Neural progenitor cell (in vitro differentiated cells): ENCODE results near the gene PYCARD. TPM values are rescaled to one million over a fixed set of nuclear protein-coding genes. Genes with fewer than 3 reads are reported as not detected.

Source experiments
- DNase-seq: peaks from one replicate; pipeline ENCODE4 v3.0.0-alpha.2; 2016; ENCODE audit warnings: low spot score
- H2AFZ ChIP-seq: fragments of 200-600 bp; sonication (generic); replicated peaks from 2 replicates; pipeline ENCODE4 v1.6.1; 2016; ENCODE audit warnings: antibody characterized with exemption
- H3F3A ChIP-seq: fragments of 200-600 bp; sonication (generic); 2 replicates; pipeline ENCODE4 v1.6.1; 2016; ENCODE audit warnings: antibody characterized with exemption, low read depth
- H3K27ac ChIP-seq: fragments of 200-600 bp; sonication (generic); 2 replicates; pipeline ENCODE4 v1.5.1; 2016; ENCODE audit warnings: mild to moderate bottlenecking
- H3K27me3 ChIP-seq: fragments of 200-600 bp; sonication (generic); 2 replicates; pipeline ENCODE4 v1.6.1; 2016; ENCODE audit warnings: mild to moderate bottlenecking, moderate library complexity
- H3K36me3 ChIP-seq: fragments of 200-600 bp; sonication (generic); 2 replicates; pipeline ENCODE4 v1.5.1; 2016
- H3K4me1 ChIP-seq: fragments of 200-600 bp; sonication (generic); 2 replicates; pipeline ENCODE4 v1.6.1; 2016; ENCODE audit warnings: mixed run types
- H3K4me2 ChIP-seq: fragments of 200-600 bp; sonication (generic); 2 replicates; pipeline ENCODE4 v1.6.1; 2016
- H3K4me3 ChIP-seq: fragments of 200-600 bp; sonication (generic); 2 replicates; pipeline ENCODE4 v1.5.1; 2016
- H3K79me2 ChIP-seq: fragments of 200-600 bp; sonication (generic); 2 replicates; pipeline ENCODE4 v1.6.1; 2016; ENCODE audit warnings: low read depth
- H3K9ac ChIP-seq: fragments of 200-600 bp; sonication (generic); 2 replicates; pipeline ENCODE4 v1.6.1; 2016
- H3K9me3 ChIP-seq: fragments of 200-600 bp; sonication (generic); 2 replicates; pipeline ENCODE4 v1.5.1; 2016; ENCODE audit warnings: low read depth
- H4K20me1 ChIP-seq: fragments of 200-600 bp; sonication (generic); 2 replicates; pipeline ENCODE4 v1.6.1; 2016; ENCODE audit warnings: low read depth
- H3K27ac Mint-ChIP-seq: 3 replicates; pipeline ENCODE4 v1.8.0; 2021; ENCODE audit warnings: mixed read lengths
- H3K27me3 Mint-ChIP-seq: 2 replicates; pipeline ENCODE4 v1.8.0; 2022; ENCODE audit warnings: low read depth, mild to moderate bottlenecking, inconsistent platforms, moderate library complexity, mixed read lengths; ENCODE audit not compliant: insufficient read depth
- H3K36me3 Mint-ChIP-seq: 3 replicates; pipeline ENCODE4 v1.8.0; 2021; ENCODE audit warnings: mixed read lengths
- H3K4me1 Mint-ChIP-seq: 3 replicates; pipeline ENCODE4 v1.8.0; 2021; ENCODE audit warnings: mixed read lengths
- H3K4me3 Mint-ChIP-seq: 3 replicates; pipeline ENCODE4 v1.8.0; 2021; ENCODE audit warnings: mild to moderate bottlenecking, moderate library complexity, mixed read lengths
- H3K9me3 Mint-ChIP-seq: 3 replicates; pipeline ENCODE4 v1.8.0; 2020; ENCODE audit warnings: mixed read lengths
- EZH2 ChIP-seq: fragments of 200-600 bp; sonication (generic); IDR thresholded peaks from 2 replicates; pipeline ENCODE4 v1.6.1; 2017; ENCODE audit warnings: antibody characterized with exemption, mild to moderate bottlenecking, moderate library complexity
- EZH2phosphoT487 ChIP-seq: fragments of 200-600 bp; sonication (generic); IDR thresholded peaks from 2 replicates; pipeline ENCODE4 v1.6.1; 2017; ENCODE audit warnings: antibody characterized with exemption
- total RNA-seq: library from RNA; depleted of rRNA; stranded (reverse); fragments of >200 nt; gene quantifications from 2 replicates; pipeline ENCODE4 v1.2.3, GENCODE V29; 2015; ENCODE audit warnings: low replicate concordance
- TF ChIP-seq, protein P1 (sequence below): fragments of 200-600 bp; sonication (generic); IDR thresholded peaks from 2 replicates; pipeline ENCODE4 v1.5.1; 2017; ENCODE audit warnings: antibody characterized with exemption, mild to moderate bottlenecking

PYCARD gene
- total RNA-seq, 1 donor from 2014 or later: not detected

DNA sequence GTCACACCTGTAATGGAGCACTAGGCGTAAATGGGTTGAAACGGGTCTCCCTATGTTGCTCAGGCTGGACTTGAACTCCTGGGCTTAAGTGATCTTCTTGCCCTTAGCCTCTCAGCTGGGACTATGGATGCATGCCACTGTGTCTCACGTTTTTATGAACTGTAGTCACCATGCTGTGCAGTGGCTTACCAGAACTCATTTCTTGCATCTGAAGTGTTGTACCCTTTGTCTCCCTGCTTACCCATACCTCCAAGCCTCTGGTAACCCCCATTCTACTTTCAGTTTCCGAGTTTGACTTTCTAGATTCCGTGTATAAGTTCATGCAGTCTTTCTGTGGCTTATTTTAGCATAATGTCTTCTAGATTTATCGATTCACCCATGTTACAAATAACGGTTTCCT lies 7.7 kb downstream of the PYCARD start:
- H3K9me3 Mint-ChIP-seq: no peaks in the 10 kb centered on the region
- H3K36me3 Mint-ChIP-seq: peaks cover 56% of the 10 kb centered on the region
- Histone ChIP-seq H3K27me3 (no peaks in the 10 kb centered on the region), H3K4me1 (no peaks in the 10 kb centered on the region), H3K9me3 (no peaks in the 10 kb centered on the region), H3K79me2 (peaks cover 28% of the 10 kb centered on the region), H2AFZ (no peak overlapping the region), H3F3A (peaks cover 94% of the 10 kb centered on the region), H3K27ac (no peak overlapping the region), H3K4me3 (no peak overlapping the region), H3K36me3 (peaks cover 9% of the 10 kb centered on the region), H3K4me2 (no peak overlapping the region), H4K20me1 (peaks cover 95% of the 10 kb centered on the region), H3K9ac (no peak overlapping the region)
- H3K4me3 Mint-ChIP-seq: no peak overlapping the region
- H3K4me1 Mint-ChIP-seq: no peaks in the 10 kb centered on the region
- peaks cover 15% of the 10 kb centered on the region for H3K27me3 Mint-ChIP-seq
- no peak for DNase-seq
- no peak overlapping the region for H3K27ac Mint-ChIP-seq
- TF ChIP-seq, protein P1, sequence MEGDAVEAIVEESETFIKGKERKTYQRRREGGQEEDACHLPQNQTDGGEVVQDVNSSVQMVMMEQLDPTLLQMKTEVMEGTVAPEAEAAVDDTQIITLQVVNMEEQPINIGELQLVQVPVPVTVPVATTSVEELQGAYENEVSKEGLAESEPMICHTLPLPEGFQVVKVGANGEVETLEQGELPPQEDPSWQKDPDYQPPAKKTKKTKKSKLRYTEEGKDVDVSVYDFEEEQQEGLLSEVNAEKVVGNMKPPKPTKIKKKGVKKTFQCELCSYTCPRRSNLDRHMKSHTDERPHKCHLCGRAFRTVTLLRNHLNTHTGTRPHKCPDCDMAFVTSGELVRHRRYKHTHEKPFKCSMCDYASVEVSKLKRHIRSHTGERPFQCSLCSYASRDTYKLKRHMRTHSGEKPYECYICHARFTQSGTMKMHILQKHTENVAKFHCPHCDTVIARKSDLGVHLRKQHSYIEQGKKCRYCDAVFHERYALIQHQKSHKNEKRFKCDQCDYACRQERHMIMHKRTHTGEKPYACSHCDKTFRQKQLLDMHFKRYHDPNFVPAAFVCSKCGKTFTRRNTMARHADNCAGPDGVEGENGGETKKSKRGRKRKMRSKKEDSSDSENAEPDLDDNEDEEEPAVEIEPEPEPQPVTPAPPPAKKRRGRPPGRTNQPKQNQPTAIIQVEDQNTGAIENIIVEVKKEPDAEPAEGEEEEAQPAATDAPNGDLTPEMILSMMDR: no peak
- TF ChIP-seq EZH2: no peak
- no peak for TF ChIP-seq EZH2phosphoT487

DNA sequence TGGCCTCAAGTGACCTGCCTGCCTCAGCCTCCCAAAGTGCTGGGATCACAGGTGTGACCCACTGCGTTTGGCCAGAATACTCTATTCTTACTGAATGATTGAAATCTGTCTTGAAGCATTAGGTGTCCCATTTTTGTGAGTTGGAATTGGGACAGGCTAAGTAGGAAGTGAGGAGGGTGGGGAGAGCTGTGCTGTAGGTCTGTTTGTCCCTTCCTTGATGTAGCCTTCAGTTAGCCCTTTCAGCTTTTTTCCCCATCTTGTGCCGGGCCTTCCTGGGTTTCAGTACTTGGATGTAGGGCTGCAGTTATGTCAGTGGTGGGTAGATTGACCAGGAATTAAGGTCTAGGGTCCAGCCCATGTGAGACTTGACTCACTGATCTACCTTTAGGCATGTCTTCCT lies 8.7 kb downstream of the PYCARD start:
- Histone ChIP-seq H3K79me2 (peaks cover 38% of the 10 kb centered on the region), H3K4me1 (no peaks in the 10 kb centered on the region), H3F3A (peaks cover 94% of the 10 kb centered on the region), H3K9me3 (no peaks in the 10 kb centered on the region), H4K20me1 (peaks cover 95% of the 10 kb centered on the region), H3K9ac (no peak overlapping the region), H3K27ac (no peak overlapping the region), H2AFZ (no peak overlapping the region), H3K4me2 (no peak overlapping the region), H3K27me3 (no peaks in the 10 kb centered on the region), H3K36me3 (peaks cover 19% of the 10 kb centered on the region), H3K4me3 (no peak overlapping the region)
- Mint-ChIP-seq H3K4me3 (no peak overlapping the region), H3K9me3 (no peaks in the 10 kb centered on the region), H3K36me3 (peaks cover 57% of the 10 kb centered on the region), H3K27ac (peak overlapping the region; percentile 86), H3K4me1 (no peaks in the 10 kb centered on the region), H3K27me3 (peaks cover 15% of the 10 kb centered on the region)
- DNase-seq: no peak
- TF ChIP-seq, protein P1: no peak
- TF ChIP-seq EZH2 (no peak), EZH2phosphoT487 (no peak)

DNA sequence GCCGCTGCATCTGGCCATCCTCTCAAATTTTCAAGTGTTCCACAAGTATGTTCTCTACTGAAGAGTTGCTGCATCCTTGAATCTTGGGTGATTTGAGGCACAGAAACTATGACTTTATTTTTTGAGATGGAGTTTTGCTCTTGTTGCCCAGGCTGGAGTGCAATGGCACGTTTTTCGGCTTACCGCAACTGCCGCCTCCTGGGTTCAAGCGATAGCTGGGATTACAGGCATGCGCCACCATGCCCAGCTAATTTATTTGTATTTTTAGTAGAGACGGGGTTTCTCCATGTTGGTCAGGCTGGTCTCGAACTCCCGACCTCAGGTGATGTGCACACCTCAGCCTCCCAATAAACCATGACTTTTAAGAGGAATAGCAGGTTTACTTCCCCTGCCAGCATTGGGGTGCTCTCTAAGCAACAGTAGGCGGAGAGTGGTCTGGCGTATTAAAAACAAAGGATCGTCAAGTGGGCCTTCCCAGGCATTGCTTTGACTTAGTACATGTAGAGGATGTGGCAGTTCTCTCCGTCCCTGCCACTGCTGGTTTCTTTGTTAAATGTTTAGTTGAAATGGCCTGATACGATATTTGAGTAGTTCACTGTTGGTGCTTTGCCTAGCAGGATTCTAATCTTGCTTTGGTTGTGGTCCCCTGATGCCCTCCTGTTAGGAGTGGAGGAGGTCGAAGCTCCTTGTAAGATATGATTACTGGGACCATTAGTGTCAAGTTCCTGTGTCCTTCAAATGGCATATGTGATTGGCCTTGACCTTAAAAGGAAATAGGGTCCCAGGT lies 9.5 kb downstream of the PYCARD start:
- Histone ChIP-seq H3K9me3 (no peaks in the 10 kb centered on the region), H3K4me3 (no peak overlapping the region), H3K36me3 (peaks cover 21% of the 10 kb centered on the region), H2AFZ (no peak overlapping the region), H4K20me1 (peaks cover 95% of the 10 kb centered on the region), H3K4me1 (no peaks in the 10 kb centered on the region), H3K27ac (no peak overlapping the region), H3K9ac (no peak overlapping the region), H3K4me2 (no peak overlapping the region), H3K27me3 (no peaks in the 10 kb centered on the region), H3K79me2 (peaks cover 47% of the 10 kb centered on the region), H3F3A (peaks cover 95% of the 10 kb centered on the region)
- Mint-ChIP-seq H3K27me3 (peaks cover 12% of the 10 kb centered on the region), H3K27ac (no peak overlapping the region), H3K4me1 (no peaks in the 10 kb centered on the region), H3K9me3 (no peaks in the 10 kb centered on the region), H3K36me3 (peaks cover 60% of the 10 kb centered on the region), H3K4me3 (no peak overlapping the region)
- TF ChIP-seq, protein P1: no peak
- no peak for DNase-seq
